Coronary artery (tissue), 2 donors: ENCODE results near the gene MALRD1.
"Not testable (repeated sequence)": the region's sequence is repeated elsewhere in the genome, so short reads cannot be mapped to it uniquely, and the experiment has no call there.

Experiments used
- DNase-seq: peaks from one replicate; pipeline ENCODE4 v3.0.0-alpha.2; 2017; ENCODE audit warnings: low spot score
- H3K27ac ChIP-seq, 2 donors: fragments of 200-600 bp; sonication (generic); one replicate each; pipeline ENCODE4 v1.5.1; 2016 to 2019
- H3K4me3 ChIP-seq: fragments of 200-600 bp; sonication (generic); 2 replicates; pipeline ENCODE4 v1.5.1; 2016; ENCODE audit warnings: mild to moderate bottlenecking, moderate library complexity
- TF ChIP-seq, protein P1 (sequence below): fragments of 200-600 bp; sonication (generic); IDR thresholded peaks from one replicate; pipeline ENCODE4 v1.5.1; 2019; ENCODE audit warnings: antibody characterized with exemption

The MALRD1 gene

DNA sequence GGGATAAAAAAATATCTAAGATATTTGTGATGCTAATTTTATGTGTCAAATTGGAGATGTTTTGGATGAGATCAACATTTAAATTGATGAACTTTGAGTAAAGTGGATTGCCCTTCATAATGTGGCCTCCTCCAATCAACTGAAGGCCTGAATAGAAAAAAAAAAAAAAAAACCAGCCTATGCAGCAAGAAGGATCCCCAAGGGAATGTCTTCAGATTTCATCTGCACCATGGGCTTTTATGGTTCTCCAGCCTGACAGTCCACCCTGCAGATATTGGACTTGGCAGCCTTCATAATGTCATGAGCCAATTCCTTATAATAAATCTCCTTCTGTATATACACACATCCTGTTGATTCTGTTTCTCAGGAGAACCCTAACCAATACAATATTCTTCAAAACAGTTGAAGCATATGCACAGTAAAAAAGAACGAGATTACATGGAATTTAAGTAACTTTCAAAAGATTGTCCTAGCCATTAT lies 450.7 kb downstream of the MALRD1 start:
- Histone ChIP-seq H3K27ac (no peak overlapping the region), H3K4me3 (no peak overlapping the region)
- TF ChIP-seq, protein P1, sequence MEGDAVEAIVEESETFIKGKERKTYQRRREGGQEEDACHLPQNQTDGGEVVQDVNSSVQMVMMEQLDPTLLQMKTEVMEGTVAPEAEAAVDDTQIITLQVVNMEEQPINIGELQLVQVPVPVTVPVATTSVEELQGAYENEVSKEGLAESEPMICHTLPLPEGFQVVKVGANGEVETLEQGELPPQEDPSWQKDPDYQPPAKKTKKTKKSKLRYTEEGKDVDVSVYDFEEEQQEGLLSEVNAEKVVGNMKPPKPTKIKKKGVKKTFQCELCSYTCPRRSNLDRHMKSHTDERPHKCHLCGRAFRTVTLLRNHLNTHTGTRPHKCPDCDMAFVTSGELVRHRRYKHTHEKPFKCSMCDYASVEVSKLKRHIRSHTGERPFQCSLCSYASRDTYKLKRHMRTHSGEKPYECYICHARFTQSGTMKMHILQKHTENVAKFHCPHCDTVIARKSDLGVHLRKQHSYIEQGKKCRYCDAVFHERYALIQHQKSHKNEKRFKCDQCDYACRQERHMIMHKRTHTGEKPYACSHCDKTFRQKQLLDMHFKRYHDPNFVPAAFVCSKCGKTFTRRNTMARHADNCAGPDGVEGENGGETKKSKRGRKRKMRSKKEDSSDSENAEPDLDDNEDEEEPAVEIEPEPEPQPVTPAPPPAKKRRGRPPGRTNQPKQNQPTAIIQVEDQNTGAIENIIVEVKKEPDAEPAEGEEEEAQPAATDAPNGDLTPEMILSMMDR, result no peak
- DNase-seq, result no peak

- Histone ChIP-seq H3K4me3 (no peak overlapping the region), H3K27ac (no peak overlapping the region)
- TF ChIP-seq, protein P1, result no peak
- no peak for DNase-seq
These were observed 452.4 kb downstream of the MALRD1 start for GRCh38 chr10:19500959-19501358.

DNA sequence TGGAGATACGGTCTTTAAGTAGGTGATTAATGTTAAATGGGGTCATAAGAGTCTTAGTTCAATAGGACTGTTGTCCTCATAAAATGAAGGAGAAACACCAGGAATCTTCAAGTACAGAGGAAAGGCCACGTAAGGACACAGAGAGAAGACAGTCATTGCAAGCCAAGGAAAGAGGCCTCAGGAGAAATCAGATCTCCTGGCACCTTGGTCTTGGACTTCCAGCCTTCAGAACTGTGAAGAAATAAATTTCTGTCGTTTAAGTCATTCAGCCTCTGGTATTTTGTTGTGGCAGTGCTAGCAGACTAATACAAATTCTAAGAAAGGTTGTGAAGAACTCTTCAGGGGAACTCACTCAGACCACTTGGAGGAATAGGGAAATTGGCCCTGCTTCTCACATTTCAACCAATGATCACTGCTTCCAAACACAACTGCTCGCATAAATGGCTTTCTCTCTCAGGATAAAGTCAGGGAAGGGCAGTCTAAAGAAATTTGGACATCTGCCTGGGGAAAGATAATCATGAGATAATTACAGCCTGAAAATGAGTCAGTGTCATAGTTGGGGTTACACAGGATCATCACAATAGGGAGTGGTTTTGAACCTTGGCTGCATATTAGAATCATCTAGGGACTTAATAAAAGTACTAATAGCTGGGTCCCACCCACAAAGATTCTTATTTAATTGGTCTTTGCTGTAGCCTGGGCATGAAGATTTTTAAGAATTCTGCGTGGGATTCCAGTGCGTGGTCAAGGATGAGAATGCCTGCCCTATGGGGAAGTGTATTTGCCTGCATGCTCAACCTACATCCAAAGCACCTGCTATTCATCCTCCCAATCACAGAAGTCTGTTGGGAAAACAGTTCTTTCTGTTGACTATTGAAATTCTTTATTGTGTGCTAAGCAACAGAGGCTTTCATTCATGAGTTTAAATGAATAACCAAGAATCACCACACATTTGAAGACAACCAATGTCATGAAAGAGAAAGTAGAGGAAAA lies 457.0 kb downstream of the MALRD1 start:
- no peak overlapping the region for H3K4me3 ChIP-seq
- H3K27ac ChIP-seq, result no peak overlapping the region
- TF ChIP-seq, protein P1, result no peak
- DNase-seq, result no peak

DNA sequence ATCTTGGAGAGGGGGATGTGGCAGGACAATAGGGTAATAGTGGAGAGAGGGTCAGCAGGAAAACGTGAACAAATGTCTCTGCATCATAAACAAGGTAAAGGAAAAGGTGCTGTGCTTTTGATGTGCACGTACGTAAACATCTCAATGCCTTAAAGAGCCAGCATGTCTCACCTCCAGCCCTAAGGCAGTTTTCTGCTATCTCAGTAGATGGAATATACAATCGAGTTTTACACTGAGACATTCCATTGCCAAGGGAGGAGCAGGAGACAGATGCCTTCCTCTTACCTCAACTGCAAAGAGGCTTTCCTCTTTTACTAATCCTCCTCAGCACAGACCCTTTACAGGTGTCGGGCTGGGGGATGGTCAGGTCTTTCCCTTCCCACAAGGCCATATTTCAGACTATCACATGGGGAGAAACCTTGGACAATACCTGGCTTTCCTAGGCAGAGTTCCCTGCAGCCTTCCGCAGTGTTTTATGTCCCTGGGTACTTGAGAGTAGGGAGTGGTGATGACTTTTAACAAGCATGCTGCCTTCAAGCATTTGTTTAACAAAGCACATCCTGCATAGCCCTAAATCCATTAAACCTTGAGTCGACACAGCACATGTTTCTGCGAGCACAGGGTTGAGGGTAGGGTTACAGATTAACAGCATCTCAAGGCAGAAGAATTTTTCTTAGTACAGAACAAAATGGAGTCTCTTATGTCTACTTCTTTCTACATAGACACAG lies 461.6 kb downstream of the MALRD1 start:
- not testable (repeated sequence) for H3K27ac ChIP-seq, H3K4me3 ChIP-seq, DNase-seq

DNA sequence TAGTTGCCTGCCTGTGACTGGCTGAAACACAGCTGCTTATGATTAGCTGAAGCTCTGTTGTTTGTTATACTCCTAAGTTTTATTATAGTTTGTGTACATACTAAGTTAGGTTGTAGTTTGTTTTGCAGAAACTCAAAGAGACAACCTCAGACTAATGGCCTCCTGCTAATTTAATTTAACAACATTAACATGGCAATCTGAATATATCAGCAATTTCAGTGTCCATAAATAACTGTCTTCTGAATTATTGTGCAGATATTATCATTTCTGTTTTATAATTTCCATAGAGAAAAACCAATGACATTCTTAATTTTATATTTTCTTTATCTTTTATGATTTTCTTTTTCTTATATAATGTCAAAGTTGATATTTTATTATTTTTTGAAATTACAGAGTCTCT lies 469.5 kb downstream of the MALRD1 start:
- no peak overlapping the region for H3K4me3 ChIP-seq
- no peak overlapping the region for H3K27ac ChIP-seq
- no peak for DNase-seq
- TF ChIP-seq, protein P1, result no peak

GRCh38 chr10:19518632-19519031 lies 470.0 kb downstream of the MALRD1 start:
- H3K27ac ChIP-seq, result no peak overlapping the region
- no peak overlapping the region for H3K4me3 ChIP-seq
- DNase-seq, result no peak
- TF ChIP-seq, protein P1, result no peak

DNA sequence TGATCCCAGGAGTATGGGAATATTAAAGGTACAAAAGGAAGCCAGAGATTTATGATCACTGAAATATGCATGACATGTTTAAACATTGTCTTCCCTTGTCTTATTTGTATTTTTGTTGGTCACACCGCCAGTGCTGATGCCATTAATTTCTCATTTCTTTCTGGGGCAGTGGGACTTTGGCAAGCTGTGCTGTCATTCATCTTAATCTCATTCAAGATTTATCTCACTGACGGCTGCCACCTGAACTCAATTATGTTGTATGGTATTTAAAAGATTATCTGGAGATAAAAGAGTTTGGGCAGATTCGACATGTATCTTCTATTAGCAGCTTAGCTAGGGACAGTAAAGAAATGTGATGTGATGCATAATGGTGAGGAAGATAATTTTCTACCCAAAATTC lies 482.7 kb downstream of the MALRD1 start:
- TF ChIP-seq, protein P1, result no peak
- H3K27ac ChIP-seq, result no peak overlapping the region
- DNase-seq, result no peak
- no peak overlapping the region for H3K4me3 ChIP-seq
